GM23338 (cell line): Measurements from ENCODE around the gene RIC8A.

Experiments
- EZH2 ChIP-seq: fragments of 200-600 bp; sonication (generic); IDR thresholded peaks from one replicate; pipeline ENCODE4 v1.8.0; 2017; ENCODE audit warnings: antibody characterized with exemption, mild to moderate bottlenecking, low read depth; ENCODE audit not compliant: unreplicated experiment
- EZH2phosphoT487 ChIP-seq: fragments of 200-600 bp; sonication (generic); IDR thresholded peaks from one replicate; pipeline ENCODE4 v1.8.1; 2018; ENCODE audit warnings: antibody characterized with exemption; ENCODE audit not compliant: unreplicated experiment
- JUNB ChIP-seq: IDR thresholded peaks from one replicate; pipeline ENCODE4 v1.6.1; 2016; ENCODE audit warnings: antibody characterized with exemption; ENCODE audit not compliant: unreplicated experiment
- NANOG ChIP-seq: IDR thresholded peaks from 2 replicates; pipeline ENCODE4 v1.6.1; 2016; ENCODE audit warnings: antibody characterized with exemption, borderline replicate concordance
- POLR2AphosphoS5 ChIP-seq: IDR thresholded peaks from 2 replicates; pipeline ENCODE4 v1.6.1; 2016; ENCODE audit warnings: antibody characterized with exemption, low read depth
- ZNF114 ChIP-seq: fragments of 250-450 bp; sonication (Bioruptor Pico); IDR thresholded peaks from 2 replicates; pipeline ENCODE4 v1.5.0; 2020; ENCODE audit warnings: mild to moderate bottlenecking, moderate library complexity
- TF ChIP-seq, protein P1 (sequence below), 2 experiments: fragments of 200-600 bp in 1 of 2; sonication (generic) in 1 of 2; conservative IDR thresholded peaks; 2 replicates each; pipeline versions ENCODE4 v1.5.1 to v1.6.1; 2016 to 2017; ENCODE audit warnings: antibody characterized with exemption in 2 of 2, low read depth in 2 of 2, mild to moderate bottlenecking in 2 of 2, moderate library complexity in 1 of 2
- TF ChIP-seq, protein P2 (sequence below): IDR thresholded peaks from one replicate; pipeline ENCODE4 v1.6.1; 2018; ENCODE audit warnings: antibody characterized with exemption; ENCODE audit not compliant: unreplicated experiment
- TF ChIP-seq, protein P3 (sequence below): IDR thresholded peaks from 2 replicates; pipeline ENCODE4 v1.6.1; 2016; ENCODE audit warnings: antibody characterized with exemption
- TF ChIP-seq, protein P4 (sequence below): fragments of 250-450 bp; sonication (Bioruptor Pico); IDR thresholded peaks from 2 replicates; pipeline ENCODE4 v1.5.0; 2020; ENCODE audit warnings: mild to moderate bottlenecking, moderate library complexity

DNA sequence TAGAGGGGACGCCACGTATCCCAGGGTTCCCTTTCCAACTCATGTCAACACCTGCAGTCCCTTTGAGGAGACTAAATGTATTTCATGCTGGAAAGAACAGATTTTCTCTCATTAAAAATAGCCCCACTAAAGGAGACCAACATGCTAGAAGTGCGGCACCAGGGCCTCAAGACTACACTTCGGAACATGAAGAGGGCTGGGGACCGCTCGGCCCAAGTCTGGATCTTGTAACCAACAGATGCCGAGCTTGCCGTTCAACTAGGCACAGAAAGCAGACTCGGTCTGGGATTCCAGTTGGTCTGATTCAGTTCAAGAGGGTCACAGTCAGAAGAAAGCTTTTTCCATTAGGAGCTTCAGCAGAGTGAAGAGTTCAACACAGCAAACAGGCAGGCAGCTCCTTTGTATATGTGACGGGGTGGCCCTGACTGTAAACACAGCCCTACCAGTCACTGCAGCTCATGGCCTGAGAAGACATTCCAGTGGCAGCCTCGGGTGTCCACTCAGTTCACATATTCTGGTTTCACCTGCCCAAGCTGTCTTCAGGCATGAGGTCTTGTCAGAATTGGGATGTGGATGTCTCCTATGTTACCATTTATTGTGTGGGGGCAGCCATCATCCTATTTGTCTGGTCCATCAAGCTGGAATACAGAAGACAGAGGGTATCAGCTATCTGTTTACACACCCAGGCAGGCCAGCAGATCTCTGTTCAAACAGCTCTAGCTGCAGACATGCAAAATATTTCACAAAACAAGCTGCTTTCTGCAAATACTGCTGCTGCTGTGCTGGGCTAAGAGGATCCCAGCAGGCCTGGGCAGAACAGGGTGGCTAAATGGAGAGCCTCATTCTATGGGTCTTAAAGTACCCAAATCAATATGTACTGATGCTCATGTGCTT is 8.8 kb downstream of the RIC8A start:
- TF ChIP-seq EZH2 = no peak
- TF ChIP-seq, protein P1, sequence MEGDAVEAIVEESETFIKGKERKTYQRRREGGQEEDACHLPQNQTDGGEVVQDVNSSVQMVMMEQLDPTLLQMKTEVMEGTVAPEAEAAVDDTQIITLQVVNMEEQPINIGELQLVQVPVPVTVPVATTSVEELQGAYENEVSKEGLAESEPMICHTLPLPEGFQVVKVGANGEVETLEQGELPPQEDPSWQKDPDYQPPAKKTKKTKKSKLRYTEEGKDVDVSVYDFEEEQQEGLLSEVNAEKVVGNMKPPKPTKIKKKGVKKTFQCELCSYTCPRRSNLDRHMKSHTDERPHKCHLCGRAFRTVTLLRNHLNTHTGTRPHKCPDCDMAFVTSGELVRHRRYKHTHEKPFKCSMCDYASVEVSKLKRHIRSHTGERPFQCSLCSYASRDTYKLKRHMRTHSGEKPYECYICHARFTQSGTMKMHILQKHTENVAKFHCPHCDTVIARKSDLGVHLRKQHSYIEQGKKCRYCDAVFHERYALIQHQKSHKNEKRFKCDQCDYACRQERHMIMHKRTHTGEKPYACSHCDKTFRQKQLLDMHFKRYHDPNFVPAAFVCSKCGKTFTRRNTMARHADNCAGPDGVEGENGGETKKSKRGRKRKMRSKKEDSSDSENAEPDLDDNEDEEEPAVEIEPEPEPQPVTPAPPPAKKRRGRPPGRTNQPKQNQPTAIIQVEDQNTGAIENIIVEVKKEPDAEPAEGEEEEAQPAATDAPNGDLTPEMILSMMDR (conservative IDR thresholded peaks at IDR 0.05; ENCODE audit: low read depth in 2 of 2) = no peak
- no peak for TF ChIP-seq EZH2phosphoT487
- TF ChIP-seq POLR2AphosphoS5 = 0 out of 2 replicates have a peak, but pooled peaks have one; percentile 5
- no peak for TF ChIP-seq JUNB
- TF ChIP-seq, protein P2, sequence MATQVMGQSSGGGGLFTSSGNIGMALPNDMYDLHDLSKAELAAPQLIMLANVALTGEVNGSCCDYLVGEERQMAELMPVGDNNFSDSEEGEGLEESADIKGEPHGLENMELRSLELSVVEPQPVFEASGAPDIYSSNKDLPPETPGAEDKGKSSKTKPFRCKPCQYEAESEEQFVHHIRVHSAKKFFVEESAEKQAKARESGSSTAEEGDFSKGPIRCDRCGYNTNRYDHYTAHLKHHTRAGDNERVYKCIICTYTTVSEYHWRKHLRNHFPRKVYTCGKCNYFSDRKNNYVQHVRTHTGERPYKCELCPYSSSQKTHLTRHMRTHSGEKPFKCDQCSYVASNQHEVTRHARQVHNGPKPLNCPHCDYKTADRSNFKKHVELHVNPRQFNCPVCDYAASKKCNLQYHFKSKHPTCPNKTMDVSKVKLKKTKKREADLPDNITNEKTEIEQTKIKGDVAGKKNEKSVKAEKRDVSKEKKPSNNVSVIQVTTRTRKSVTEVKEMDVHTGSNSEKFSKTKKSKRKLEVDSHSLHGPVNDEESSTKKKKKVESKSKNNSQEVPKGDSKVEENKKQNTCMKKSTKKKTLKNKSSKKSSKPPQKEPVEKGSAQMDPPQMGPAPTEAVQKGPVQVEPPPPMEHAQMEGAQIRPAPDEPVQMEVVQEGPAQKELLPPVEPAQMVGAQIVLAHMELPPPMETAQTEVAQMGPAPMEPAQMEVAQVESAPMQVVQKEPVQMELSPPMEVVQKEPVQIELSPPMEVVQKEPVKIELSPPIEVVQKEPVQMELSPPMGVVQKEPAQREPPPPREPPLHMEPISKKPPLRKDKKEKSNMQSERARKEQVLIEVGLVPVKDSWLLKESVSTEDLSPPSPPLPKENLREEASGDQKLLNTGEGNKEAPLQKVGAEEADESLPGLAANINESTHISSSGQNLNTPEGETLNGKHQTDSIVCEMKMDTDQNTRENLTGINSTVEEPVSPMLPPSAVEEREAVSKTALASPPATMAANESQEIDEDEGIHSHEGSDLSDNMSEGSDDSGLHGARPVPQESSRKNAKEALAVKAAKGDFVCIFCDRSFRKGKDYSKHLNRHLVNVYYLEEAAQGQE = no peak
- no peak for TF ChIP-seq NANOG
- TF ChIP-seq, protein P3, sequence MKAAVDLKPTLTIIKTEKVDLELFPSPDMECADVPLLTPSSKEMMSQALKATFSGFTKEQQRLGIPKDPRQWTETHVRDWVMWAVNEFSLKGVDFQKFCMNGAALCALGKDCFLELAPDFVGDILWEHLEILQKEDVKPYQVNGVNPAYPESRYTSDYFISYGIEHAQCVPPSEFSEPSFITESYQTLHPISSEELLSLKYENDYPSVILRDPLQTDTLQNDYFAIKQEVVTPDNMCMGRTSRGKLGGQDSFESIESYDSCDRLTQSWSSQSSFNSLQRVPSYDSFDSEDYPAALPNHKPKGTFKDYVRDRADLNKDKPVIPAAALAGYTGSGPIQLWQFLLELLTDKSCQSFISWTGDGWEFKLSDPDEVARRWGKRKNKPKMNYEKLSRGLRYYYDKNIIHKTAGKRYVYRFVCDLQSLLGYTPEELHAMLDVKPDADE = no peak
- no peak for TF ChIP-seq ZNF114
- TF ChIP-seq, protein P4, sequence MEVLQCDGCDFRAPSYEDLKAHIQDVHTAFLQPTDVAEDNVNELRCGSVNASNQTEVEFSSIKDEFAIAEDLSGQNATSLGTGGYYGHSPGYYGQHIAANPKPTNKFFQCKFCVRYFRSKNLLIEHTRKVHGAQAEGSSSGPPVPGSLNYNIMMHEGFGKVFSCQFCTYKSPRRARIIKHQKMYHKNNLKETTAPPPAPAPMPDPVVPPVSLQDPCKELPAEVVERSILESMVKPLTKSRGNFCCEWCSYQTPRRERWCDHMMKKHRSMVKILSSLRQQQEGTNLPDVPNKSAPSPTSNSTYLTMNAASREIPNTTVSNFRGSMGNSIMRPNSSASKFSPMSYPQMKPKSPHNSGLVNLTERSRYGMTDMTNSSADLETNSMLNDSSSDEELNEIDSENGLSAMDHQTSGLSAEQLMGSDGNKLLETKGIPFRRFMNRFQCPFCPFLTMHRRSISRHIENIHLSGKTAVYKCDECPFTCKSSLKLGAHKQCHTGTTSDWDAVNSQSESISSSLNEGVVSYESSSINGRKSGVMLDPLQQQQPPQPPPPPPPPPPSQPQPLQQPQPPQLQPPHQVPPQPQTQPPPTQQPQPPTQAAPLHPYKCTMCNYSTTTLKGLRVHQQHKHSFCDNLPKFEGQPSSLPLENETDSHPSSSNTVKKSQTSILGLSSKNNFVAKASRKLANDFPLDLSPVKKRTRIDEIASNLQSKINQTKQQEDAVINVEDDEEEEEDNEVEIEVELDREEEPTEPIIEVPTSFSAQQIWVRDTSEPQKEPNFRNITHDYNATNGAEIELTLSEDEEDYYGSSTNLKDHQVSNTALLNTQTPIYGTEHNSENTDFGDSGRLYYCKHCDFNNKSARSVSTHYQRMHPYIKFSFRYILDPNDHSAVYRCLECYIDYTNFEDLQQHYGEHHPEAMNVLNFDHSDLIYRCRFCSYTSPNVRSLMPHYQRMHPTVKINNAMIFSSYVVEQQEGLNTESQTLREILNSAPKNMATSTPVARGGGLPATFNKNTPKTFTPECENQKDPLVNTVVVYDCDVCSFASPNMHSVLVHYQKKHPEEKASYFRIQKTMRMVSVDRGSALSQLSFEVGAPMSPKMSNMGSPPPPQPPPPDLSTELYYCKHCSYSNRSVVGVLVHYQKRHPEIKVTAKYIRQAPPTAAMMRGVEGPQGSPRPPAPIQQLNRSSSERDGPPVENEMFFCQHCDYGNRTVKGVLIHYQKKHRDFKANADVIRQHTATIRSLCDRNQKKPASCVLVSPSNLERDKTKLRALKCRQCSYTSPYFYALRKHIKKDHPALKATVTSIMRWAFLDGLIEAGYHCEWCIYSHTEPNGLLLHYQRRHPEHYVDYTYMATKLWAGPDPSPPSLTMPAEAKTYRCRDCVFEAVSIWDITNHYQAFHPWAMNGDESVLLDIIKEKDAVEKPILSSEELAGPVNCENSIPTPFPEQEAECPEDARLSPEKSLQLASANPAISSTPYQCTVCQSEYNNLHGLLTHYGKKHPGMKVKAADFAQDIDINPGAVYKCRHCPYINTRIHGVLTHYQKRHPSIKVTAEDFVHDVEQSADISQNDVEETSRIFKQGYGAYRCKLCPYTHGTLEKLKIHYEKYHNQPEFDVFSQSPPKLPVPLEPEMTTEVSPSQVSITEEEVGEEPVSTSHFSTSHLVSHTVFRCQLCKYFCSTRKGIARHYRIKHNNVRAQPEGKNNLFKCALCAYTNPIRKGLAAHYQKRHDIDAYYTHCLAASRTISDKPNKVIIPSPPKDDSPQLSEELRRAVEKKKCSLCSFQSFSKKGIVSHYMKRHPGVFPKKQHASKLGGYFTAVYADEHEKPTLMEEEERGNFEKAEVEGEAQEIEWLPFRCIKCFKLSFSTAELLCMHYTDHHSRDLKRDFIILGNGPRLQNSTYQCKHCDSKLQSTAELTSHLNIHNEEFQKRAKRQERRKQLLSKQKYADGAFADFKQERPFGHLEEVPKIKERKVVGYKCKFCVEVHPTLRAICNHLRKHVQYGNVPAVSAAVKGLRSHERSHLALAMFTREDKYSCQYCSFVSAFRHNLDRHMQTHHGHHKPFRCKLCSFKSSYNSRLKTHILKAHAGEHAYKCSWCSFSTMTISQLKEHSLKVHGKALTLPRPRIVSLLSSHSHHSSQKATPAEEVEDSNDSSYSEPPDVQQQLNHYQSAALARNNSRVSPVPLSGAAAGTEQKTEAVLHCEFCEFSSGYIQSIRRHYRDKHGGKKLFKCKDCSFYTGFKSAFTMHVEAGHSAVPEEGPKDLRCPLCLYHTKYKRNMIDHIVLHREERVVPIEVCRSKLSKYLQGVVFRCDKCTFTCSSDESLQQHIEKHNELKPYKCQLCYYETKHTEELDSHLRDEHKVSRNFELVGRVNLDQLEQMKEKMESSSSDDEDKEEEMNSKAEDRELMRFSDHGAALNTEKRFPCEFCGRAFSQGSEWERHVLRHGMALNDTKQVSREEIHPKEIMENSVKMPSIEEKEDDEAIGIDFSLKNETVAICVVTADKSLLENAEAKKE (CRISPR knock-in tag) = no peak
